Common myeloid progenitor, CD34-positive (primary cell): Measurements from ENCODE around the gene SLC29A3.
"Not testable (repeated sequence)": the region's sequence is repeated elsewhere in the genome, so short reads cannot be mapped to it uniquely, and the experiment has no call there.

Experiments used
- CTCF ChIA-PET: fragments of 350-600 bp; sonication (Branson Sonifier 250); formaldehyde crosslinking; loops from one replicate; lab custom pipeline; 2021; ENCODE audit warnings: antibody characterized with exemption; lab: Charles Lee
- POLR2A ChIA-PET: fragments of 350-600 bp; sonication (Branson Sonifier 250); formaldehyde crosslinking; loops from one replicate; lab custom pipeline; 2021; ENCODE audit warnings: antibody characterized with exemption; lab: Charles Lee
- DNase-seq, 3 donors: peaks; one replicate each; pipeline versions ENCODE4 v3.0.0 to v3.0.0-alpha.2; 2013
- H3K27ac ChIP-seq, 2 experiments: 1 replicate in 1 of 2; 2 replicates in 1 of 2; pipeline ENCODE4 v1.7.0; 2013; ENCODE audit warnings: inconsistent platforms in 2 of 2, low read length in 2 of 2, mild to moderate bottlenecking in 2 of 2, low read depth in 1 of 2, moderate library complexity in 1 of 2; ENCODE audit not compliant: severe bottlenecking in 2 of 2, insufficient read depth in 1 of 2, poor library complexity in 1 of 2
- H3K27me3 ChIP-seq, 5 experiments: replicated peaks in 2 of 5; 1 replicate in 3 of 5; 2 replicates in 2 of 5; pipeline versions ENCODE4 v1.6.1 to v1.7.0; 2013; ENCODE audit warnings: low read length in 4 of 5, mild to moderate bottlenecking in 2 of 5, moderate library complexity in 2 of 5, inconsistent platforms in 1 of 5; ENCODE audit not compliant: insufficient read depth in 5 of 5, control insufficient read depth in 4 of 5
- H3K36me3 ChIP-seq, 4 experiments: 1 replicate in 2 of 4; 2 replicates in 2 of 4; pipeline versions ENCODE4 v1.6.1 to v1.7.0; 2013; ENCODE audit warnings: low read length in 3 of 4, control low read depth in 1 of 4, mild to moderate bottlenecking in 1 of 4; ENCODE audit not compliant: control insufficient read depth in 4 of 4, insufficient read depth in 4 of 4
- H3K4me1 ChIP-seq, 4 experiments: 1 replicate in 3 of 4; 2 replicates in 1 of 4; pipeline versions ENCODE4 v1.6.1 to v1.7.1; 2013; ENCODE audit warnings: low read length in 3 of 4, mild to moderate bottlenecking in 3 of 4, control low read depth in 1 of 4, inconsistent platforms in 1 of 4, moderate library complexity in 1 of 4; ENCODE audit not compliant: control insufficient read depth in 4 of 4, insufficient read depth in 4 of 4; ENCODE audit errors: control extremely low read depth in 1 of 4
- H3K4me3 ChIP-seq, 7 experiments: 1 replicate in 4 of 7; 2 replicates in 3 of 7; pipeline versions ENCODE4 v1.5.1 to v1.7.0; 2013; ENCODE audit warnings: mild to moderate bottlenecking in 7 of 7, low read length in 6 of 7, moderate library complexity in 6 of 7, inconsistent platforms in 2 of 7, low read depth in 2 of 7, control low read depth in 1 of 7; ENCODE audit not compliant: insufficient read depth in 4 of 7, control insufficient read depth in 1 of 7; ENCODE audit errors: extremely low read depth in 1 of 7
- H3K9me3 ChIP-seq, 5 experiments: 1 replicate in 4 of 5; 2 replicates in 1 of 5; pipeline versions ENCODE4 v1.6.1 to v1.7.1; 2013; ENCODE audit warnings: low read length in 4 of 5, mild to moderate bottlenecking in 2 of 5, inconsistent platforms in 1 of 5, low read depth in 1 of 5, moderate library complexity in 1 of 5; ENCODE audit not compliant: control insufficient read depth in 4 of 5, insufficient read depth in 2 of 5; ENCODE audit errors: control extremely low read depth in 1 of 5
- WGBS: methylation state at CpG from one replicate; pipeline ENCODE4 v1.1.5; 2013; ENCODE audit not compliant: insufficient coverage; 5-methylcytosine and 5-hydroxymethylcytosine counted together

SLC29A3 gene

GRCh38 chr10:71357792-71358265 lies 38.8 kb downstream of the SLC29A3 start:
- ChIA-PET CTCF (interaction anchor here (0.6 to 2.4 kb wide), 6 partner anchors 8 to 335 kb away, joined by 3 to 12 read pairs (median 4); partner anchors contain the start of gene SLC29A3), POLR2A (interaction anchor here (0.8 kb wide), 1 partner anchor 11 kb away, joined by 3 read pairs; no protein-coding TSS in a partner anchor)
- peak in 2 of 3 donors; percentile 43 to 61 for DNase-seq
- peaks cover 3 to 74% (median 25%) of the 10 kb centered on the region in 4 experiments for H3K36me3 ChIP-seq
- H3K27me3 ChIP-seq, result no peaks in the 10 kb centered on the region
- peaks cover 0 to 2% (median 0%) of the 10 kb centered on the region in 5 experiments for H3K9me3 ChIP-seq
- H3K4me1 ChIP-seq, result peaks cover 0 to 19% (median 5%) of the 10 kb centered on the region in 4 experiments
- no peak overlapping the region for H3K27ac ChIP-seq
- WGBS, result 76% methylated on average over 6 of the region's 7 CpGs
- H3K4me3 ChIP-seq, result no peak overlapping the region

GRCh38 chr10:71358277-71358676 lies 39.2 kb downstream of the SLC29A3 start:
- H3K4me1 ChIP-seq, result peaks cover 0 to 19% (median 5%) of the 10 kb centered on the region in 4 experiments
- no peak overlapping the region for H3K4me3 ChIP-seq
- WGBS, result 72% methylated on average over 7 of the region's 8 CpGs
- no peaks in the 10 kb centered on the region for H3K27me3 ChIP-seq
- H3K27ac ChIP-seq, result peak overlapping the region in 1 of 2 experiments; percentile 25
- peaks cover 0 to 2% (median 0%) of the 10 kb centered on the region in 5 experiments for H3K9me3 ChIP-seq
- CTCF ChIA-PET, result interaction anchor here (0.6 to 2.4 kb wide), 5 partner anchors 18 to 539 kb away, joined by 3 to 12 read pairs (median 3); partner anchors contain the start of gene SLC29A3
- POLR2A ChIA-PET, result interaction anchor here (0.8 kb wide), 1 partner anchor 11 kb away, joined by 3 read pairs; no protein-coding TSS in a partner anchor
- peaks cover 2 to 74% (median 25%) of the 10 kb centered on the region in 4 experiments for H3K36me3 ChIP-seq
- DNase-seq, result peak in 2 of 3 donors; percentile 45 to 59

GRCh38 chr10:71358906-71359305 lies 39.8 kb downstream of the SLC29A3 start:
- H3K9me3 ChIP-seq, H3K27me3 ChIP-seq, DNase-seq, H3K4me3 ChIP-seq, H3K27ac ChIP-seq: not testable (repeated sequence)
- 96% methylated on average over 10 of the region's 10 CpGs for WGBS
- Histone ChIP-seq H3K4me1 (peaks cover 0 to 19% (median 5%) of the 10 kb centered on the region in 4 experiments), H3K36me3 (peaks cover 2 to 70% (median 24%) of the 10 kb centered on the region in 4 experiments)
- ChIA-PET CTCF (interaction anchor here (1.0 to 2.4 kb wide), 3 partner anchors 17 to 538 kb away, joined by 3 to 12 read pairs (median 4); partner anchors contain the start of gene SLC29A3), POLR2A (interaction anchor here (0.6 kb wide), 1 partner anchor 434 kb away, joined by 3 read pairs; no protein-coding TSS in a partner anchor)

- Histone ChIP-seq H3K27ac (peak overlapping the region in 1 of 2 experiments; percentile 4), H3K36me3 (peaks cover 2 to 64% (median 23%) of the 10 kb centered on the region in 4 experiments), H3K27me3 (no peaks in the 10 kb centered on the region), H3K4me3 (no peak overlapping the region), H3K4me1 (peaks cover 0 to 19% (median 5%) of the 10 kb centered on the region in 4 experiments), H3K9me3 (peaks cover 0 to 2% (median 0%) of the 10 kb centered on the region in 5 experiments)
- peak in 2 of 3 donors; percentile 49 to 75 for DNase-seq
- CTCF ChIA-PET, result interaction anchor here (2.4 kb wide), 1 partner anchor 40 kb away, joined by 12 read pairs; the partner anchor contains the start of gene SLC29A3
- 39% methylated on average over 4 of the region's 9 CpGs for WGBS
- POLR2A ChIA-PET, result interaction anchor here (0.6 kb wide), 1 partner anchor 433 kb away, joined by 3 read pairs; no protein-coding TSS in a partner anchor
Observed at GRCh38 chr10:71359364-71360046, 40.4 kb downstream of the SLC29A3 start.

GRCh38 chr10:71360735-71361134 lies 41.7 kb downstream of the SLC29A3 start:
- Histone ChIP-seq H3K27me3 (no peaks in the 10 kb centered on the region), H3K27ac (no peak overlapping the region), H3K4me3 (no peak overlapping the region), H3K4me1 (peaks cover 0 to 19% (median 5%) of the 10 kb centered on the region in 4 experiments), H3K36me3 (peaks cover 2 to 55% (median 22%) of the 10 kb centered on the region in 4 experiments), H3K9me3 (peaks cover 0 to 2% (median 0%) of the 10 kb centered on the region in 5 experiments)
- 100% methylated on average over 2 of the region's 2 CpGs for WGBS
- ChIA-PET POLR2A (no interaction called here), CTCF (interaction anchor here (0.7 kb wide), 1 partner anchor 11 kb away, joined by 4 read pairs; no protein-coding TSS in a partner anchor)
- DNase-seq, result no peak

- DNase-seq, result no peak
- peaks cover 0 to 2% (median 0%) of the 10 kb centered on the region in 5 experiments for H3K9me3 ChIP-seq
- ChIA-PET CTCF (interaction anchor here (0.7 to 1.6 kb wide), 3 partner anchors 10 to 226 kb away, joined by 3 to 4 read pairs (median 3); no protein-coding TSS in a partner anchor), POLR2A (no interaction called here)
- H3K4me3 ChIP-seq, result no peak overlapping the region
- WGBS, result 98% methylated on average over 7 of the region's 7 CpGs
- no peaks in the 10 kb centered on the region for H3K27me3 ChIP-seq
- H3K4me1 ChIP-seq, result peaks cover 0 to 21% (median 5%) of the 10 kb centered on the region in 4 experiments
- H3K36me3 ChIP-seq, result peaks cover 2 to 47% (median 19%) of the 10 kb centered on the region in 4 experiments
- H3K27ac ChIP-seq, result no peak overlapping the region
Observed at GRCh38 chr10:71361581-71361980, 42.5 kb downstream of the SLC29A3 start.
